T-helper 17 cell (primary cell): ENCODE results near the gene ERCC6. TPM values are rescaled to one million over a fixed set of nuclear protein-coding genes. Genes with fewer than 3 reads are reported as not detected.

Experiments used
- ATAC-seq: fragments of 150-1000 bp; cut with Tn5 transposase; 2 replicates; pipeline ENCODE4 v1.10.0; 2021; ENCODE audit warnings: mild to moderate bottlenecking, moderate library complexity
- DNase-seq, 3 donors: peaks; one replicate each; pipeline versions ENCODE4 v3.0.0 to v3.0.0-alpha.2; 2020 to 2021
- H3K9me3 ChIP-seq: one replicate; pipeline ENCODE4 v1.7.0; 2013; ENCODE audit warnings: low read length, mild to moderate bottlenecking; ENCODE audit not compliant: control insufficient read depth, poor library complexity, severe bottlenecking
- H3K27ac Mint-ChIP-seq: one replicate; pipeline ENCODE4 v1.8.0; 2022; ENCODE audit warnings: mild to moderate bottlenecking, moderate library complexity, mixed read lengths
- H3K27me3 Mint-ChIP-seq: one replicate; pipeline ENCODE4 v1.8.0; 2022; ENCODE audit warnings: mixed read lengths
- H3K36me3 Mint-ChIP-seq: one replicate; pipeline ENCODE4 v1.8.0; 2022; ENCODE audit warnings: low read depth, mixed read lengths
- H3K4me1 Mint-ChIP-seq: one replicate; pipeline ENCODE4 v1.8.0; 2022; ENCODE audit warnings: mild to moderate bottlenecking, mixed read lengths
- H3K4me3 Mint-ChIP-seq: one replicate; pipeline ENCODE4 v1.8.0; 2022; ENCODE audit warnings: mild to moderate bottlenecking, moderate library complexity, mixed read lengths
- total RNA-seq, 4 donors: library from RNA in 2 of 4; stranded (reverse) in 2 of 4; gene quantifications; one replicate each; pipeline ENCODE4 v1.2.3 and lab custom pipeline; 2022 to 2026

The ERCC6 gene
- total RNA-seq, 2 donors from 2014 or later, result 29.2 to 38.5 TPM

DNA sequence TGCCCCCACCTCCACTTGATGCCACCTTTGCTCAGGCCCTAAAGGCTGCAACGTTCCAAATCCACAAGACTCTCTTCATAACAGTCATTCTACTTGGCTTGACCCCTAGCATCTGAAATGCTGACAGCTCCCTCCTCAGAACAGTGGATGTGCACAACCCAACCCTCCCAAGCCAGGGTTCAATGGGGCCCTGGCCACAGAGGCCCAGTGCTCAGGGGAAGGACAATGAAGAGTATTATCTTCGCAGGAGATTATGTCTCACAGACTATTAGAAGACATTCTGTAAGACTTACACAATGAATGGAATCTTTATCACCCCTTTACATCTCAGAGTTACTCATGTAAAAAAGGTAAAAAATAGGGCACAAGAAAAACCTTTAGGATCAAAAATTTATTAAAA is 20.4 kb downstream of the ERCC6 start:
- H3K4me3 Mint-ChIP-seq, result no peak overlapping the region
- DNase-seq (no peak), ATAC-seq (no peak)
- H3K9me3 ChIP-seq, result no peaks in the 10 kb centered on the region
- H3K36me3 Mint-ChIP-seq, result peaks cover 2% of the 10 kb centered on the region
- H3K4me1 Mint-ChIP-seq, result peaks cover 4% of the 10 kb centered on the region
- no peaks in the 10 kb centered on the region for H3K27me3 Mint-ChIP-seq
- no peak overlapping the region for H3K27ac Mint-ChIP-seq

DNA sequence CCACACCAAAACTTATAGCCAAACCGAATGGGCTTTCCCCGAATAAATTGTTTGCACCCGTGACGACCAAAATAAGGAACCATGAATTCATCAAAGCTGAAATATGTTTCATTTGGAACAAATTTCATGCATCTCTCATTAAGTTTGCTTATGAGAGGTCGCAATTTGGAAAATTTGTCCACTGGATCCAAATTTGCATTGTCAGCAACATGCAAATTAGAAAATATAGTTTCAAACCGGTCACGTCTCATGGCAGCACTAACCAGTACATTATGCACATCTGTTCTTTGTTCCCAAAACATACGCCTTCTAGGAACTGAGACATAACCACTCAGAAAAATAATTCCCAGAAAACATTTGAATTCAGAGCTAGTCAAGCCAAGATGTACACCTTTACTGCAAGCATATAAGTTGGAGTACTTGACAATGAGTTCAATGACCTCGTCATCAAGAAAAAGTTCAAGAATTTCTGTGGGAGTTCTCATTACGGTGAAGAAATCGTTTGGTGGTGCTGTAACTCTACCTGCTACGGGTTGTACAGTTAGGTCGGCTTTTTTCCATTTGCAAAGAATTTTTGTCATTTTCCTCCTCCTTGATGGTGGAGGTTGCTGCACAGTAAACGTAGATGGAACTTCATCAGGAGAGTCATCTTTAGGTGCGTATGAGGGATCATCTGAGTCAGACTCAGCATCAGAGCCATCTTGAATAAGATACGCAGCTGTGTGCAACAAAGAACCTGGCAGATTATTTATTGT is 22.5 kb downstream of the ERCC6 start:
- ATAC-seq (no peak), DNase-seq (no peak)
- H3K9me3 ChIP-seq, result no peaks in the 10 kb centered on the region
- no peaks in the 10 kb centered on the region for H3K27me3 Mint-ChIP-seq
- H3K27ac Mint-ChIP-seq, result no peak overlapping the region
- H3K36me3 Mint-ChIP-seq, result peaks cover 2% of the 10 kb centered on the region
- peaks cover 7% of the 10 kb centered on the region for H3K4me1 Mint-ChIP-seq
- H3K4me3 Mint-ChIP-seq, result no peak overlapping the region

DNA sequence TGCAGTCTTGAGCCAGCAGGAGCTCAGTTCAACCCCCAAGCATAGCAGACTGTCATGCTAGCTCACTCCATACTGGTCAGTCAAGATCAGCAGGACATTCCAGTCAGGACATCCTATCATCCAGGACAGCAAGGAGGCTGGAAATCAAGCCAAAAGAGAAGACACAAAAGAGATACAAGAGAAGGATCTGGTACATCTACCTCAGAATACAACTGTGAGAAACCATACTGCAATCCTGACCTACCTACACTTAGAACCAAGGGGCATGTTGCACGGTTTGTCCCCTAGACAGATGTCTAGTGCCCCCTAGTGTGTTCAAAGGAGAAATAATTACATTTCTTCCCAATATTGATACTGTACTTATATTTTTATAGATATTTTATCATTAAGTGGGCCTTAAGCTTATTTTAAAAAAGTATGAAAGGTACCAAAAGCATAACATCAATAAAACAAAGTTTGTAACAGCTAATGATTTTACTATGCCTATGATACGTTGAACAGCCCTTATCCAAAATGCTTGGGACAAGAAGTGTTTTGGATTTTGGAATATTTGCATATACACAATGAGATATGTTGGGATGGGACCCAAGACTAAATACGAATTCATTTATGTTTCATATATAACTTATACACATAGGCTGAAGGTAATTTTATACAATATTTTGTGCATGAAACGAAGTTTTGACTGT is 26.7 kb downstream of the ERCC6 start:
- Mint-ChIP-seq H3K4me3 (no peak overlapping the region), H3K27ac (no peak overlapping the region), H3K27me3 (peaks cover 7% of the 10 kb centered on the region), H3K4me1 (peaks cover 18% of the 10 kb centered on the region), H3K36me3 (peaks cover 5% of the 10 kb centered on the region)
- peak; percentile 59 for ATAC-seq
- no peak for DNase-seq
- no peaks in the 10 kb centered on the region for H3K9me3 ChIP-seq

DNA sequence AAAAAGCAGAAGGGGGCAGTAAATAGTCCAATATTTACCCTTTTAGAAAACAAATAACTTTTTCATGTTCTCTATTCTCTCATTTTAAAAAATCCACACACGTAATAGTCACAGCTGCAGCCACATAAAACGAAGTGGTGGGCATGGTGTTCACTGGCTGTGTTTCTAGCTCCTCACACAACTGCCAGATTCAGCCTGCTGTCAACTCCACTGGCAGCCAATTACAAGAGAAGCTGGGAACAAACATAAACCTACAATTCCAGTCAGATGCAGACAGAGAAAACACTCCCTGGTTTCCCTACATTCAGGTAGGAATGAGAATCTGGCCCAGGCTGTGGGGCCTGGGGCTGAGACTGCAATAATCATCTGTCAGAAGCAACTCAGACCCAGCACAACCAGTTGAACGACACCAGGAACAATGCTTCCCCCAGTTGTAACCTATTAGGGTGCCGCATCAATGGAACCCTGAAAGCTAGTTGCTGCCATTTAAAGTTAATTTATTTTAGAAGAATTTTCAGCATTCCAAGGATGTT is 29.1 kb downstream of the ERCC6 start:
- no peak for DNase-seq
- H3K27ac Mint-ChIP-seq, result no peak overlapping the region
- H3K27me3 Mint-ChIP-seq, result peaks cover 7% of the 10 kb centered on the region
- H3K4me3 Mint-ChIP-seq, result no peak overlapping the region
- no peaks in the 10 kb centered on the region for H3K9me3 ChIP-seq
- ATAC-seq, result no peak
- H3K4me1 Mint-ChIP-seq, result peaks cover 21% of the 10 kb centered on the region
- H3K36me3 Mint-ChIP-seq, result peaks cover 3% of the 10 kb centered on the region

DNA sequence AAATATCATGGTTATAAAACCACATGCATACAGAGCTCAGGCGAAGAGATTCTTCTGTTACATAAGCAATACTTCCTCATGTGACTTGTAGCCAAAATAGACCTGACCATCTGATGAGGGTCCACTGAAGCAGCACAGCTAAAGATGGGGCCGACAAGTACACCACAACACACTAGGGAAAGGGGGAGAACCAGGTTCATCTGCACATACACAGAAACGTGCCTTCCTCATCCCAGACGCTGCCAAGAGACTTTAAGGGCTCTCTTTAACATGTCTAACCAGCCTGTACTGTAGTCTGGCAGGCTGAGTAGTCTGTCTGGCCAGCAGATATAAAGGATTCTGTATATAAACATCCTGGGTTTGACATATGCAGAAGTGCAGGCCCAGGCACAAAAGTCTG is 30.3 kb downstream of the ERCC6 start:
- ATAC-seq (peak; percentile 6), DNase-seq (no peak)
- Mint-ChIP-seq H3K36me3 (peaks cover 3% of the 10 kb centered on the region), H3K4me3 (peak overlapping the region; percentile 47), H3K27me3 (peaks cover 7% of the 10 kb centered on the region), H3K27ac (no peak overlapping the region), H3K4me1 (peaks cover 21% of the 10 kb centered on the region)
- no peaks in the 10 kb centered on the region for H3K9me3 ChIP-seq

DNA sequence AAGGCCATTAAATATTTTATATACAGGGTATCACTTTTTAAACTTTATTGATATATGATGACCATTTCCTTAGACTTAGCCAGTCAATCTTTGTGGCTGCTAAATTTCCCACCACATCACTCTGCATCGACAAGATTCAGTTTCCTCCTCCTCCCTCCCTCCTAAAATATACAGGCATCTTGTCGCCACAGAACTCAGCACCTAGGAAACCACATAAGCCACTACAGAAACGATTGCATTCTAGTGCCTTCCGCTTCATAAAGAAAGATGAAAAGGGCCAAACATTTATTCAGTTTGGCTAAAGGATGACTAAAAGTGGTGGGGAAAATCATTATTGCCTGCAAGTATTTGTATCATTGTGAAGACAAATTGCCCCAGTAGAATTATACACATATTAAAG is 30.7 kb downstream of the ERCC6 start:
- Mint-ChIP-seq H3K27ac (no peak overlapping the region), H3K4me1 (peaks cover 21% of the 10 kb centered on the region), H3K27me3 (peaks cover 7% of the 10 kb centered on the region), H3K36me3 (peaks cover 3% of the 10 kb centered on the region), H3K4me3 (peak overlapping the region; percentile 47)
- no peaks in the 10 kb centered on the region for H3K9me3 ChIP-seq
- ATAC-seq (peak; percentile 93), DNase-seq (peak in 1 of 3 donors; percentile 6)

DNA sequence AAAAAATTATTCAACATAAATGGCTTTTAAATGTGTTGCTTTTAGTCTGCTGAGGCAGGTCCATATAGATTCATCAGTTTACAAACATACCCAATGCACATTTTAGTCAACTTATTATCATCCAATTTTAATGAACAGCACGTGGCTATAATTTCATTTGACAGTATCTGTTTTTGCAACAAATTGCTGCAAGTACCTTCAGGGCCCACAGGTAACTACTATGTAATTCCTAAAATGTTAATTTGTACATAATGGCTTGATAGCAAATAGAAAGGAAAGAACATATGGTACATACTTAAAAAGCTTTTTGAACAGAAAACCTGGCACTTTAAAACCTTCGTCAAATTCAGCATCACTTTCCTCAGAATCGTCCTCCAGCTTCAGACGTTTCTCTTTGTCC is 33.3 kb downstream of the ERCC6 start:
- no peak for ATAC-seq
- Mint-ChIP-seq H3K27me3 (peaks cover 6% of the 10 kb centered on the region), H3K4me1 (peaks cover 18% of the 10 kb centered on the region), H3K27ac (no peak overlapping the region), H3K36me3 (peaks cover 3% of the 10 kb centered on the region), H3K4me3 (no peak overlapping the region)
- H3K9me3 ChIP-seq, result no peaks in the 10 kb centered on the region
- DNase-seq, result no peak

DNA sequence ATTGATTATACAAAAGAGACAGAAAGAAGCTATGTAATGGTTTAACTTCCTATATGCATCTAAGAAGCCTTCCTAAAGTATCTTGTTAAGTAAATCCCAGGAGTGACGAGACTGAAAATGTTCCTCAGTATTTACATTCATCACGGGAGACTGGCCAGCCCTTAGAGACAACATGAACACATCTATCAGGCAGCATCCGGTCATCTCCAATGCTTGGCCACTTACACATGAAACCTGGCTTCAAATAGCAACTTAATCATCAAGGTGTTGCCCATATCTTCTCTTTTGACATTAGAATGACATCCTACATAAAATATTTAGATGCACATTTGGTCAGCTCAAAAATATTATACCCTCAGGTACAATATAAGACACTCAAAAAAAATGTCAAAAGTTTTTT is 33.8 kb downstream of the ERCC6 start:
- ATAC-seq, result no peak
- Mint-ChIP-seq H3K4me3 (no peak overlapping the region), H3K27ac (no peak overlapping the region)

DNA sequence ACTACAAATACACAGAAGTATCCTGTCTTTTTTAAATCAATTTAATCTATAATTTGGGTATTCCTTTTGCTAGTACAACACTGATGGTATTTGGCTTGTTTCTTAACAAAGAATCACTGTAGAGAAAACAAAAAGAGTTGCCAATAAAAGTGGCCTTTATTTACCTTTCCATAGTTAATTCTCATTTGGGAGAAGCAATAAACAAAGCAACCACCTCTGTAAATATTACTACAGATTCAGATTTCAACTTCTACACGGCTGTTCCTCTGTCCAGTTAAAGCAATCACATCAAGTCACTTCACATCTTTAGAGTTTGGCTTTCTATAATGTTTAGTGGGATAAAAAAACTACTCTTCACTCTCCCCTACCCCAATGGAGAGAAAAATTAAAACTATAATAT is 34.4 kb downstream of the ERCC6 start:
- H3K27ac Mint-ChIP-seq, result no peak overlapping the region

More for the DNA sequence above, 33.8 kb downstream of the ERCC6 start:
- peaks cover 18% of the 10 kb centered on the region for H3K4me1 Mint-ChIP-seq
- no peak for DNase-seq
- H3K27me3 Mint-ChIP-seq, result peaks cover 1% of the 10 kb centered on the region
- H3K36me3 Mint-ChIP-seq, result no peaks in the 10 kb centered on the region
- H3K9me3 ChIP-seq, result no peaks in the 10 kb centered on the region

DNA sequence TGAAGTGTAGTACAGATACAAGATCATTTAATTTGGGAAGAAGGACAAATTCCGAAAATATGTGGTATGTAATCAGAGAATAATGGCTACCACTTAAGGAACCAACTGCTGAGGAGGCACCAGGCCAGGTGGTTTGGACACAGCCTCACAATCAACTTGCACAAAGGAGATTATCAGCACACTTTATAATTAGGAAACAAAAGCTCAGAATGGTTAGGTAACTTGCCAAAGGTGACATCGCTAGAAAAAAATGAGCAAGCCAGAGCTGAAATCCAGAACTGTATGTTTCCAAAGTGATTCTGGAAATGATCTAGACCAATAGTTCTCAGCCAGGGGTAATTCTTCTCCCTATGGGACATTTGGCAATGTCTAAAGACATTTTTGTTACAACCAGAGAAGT is 36.6 kb downstream of the ERCC6 start:
- Mint-ChIP-seq H3K4me1 (peaks cover 15% of the 10 kb centered on the region), H3K4me3 (no peak overlapping the region), H3K36me3 (no peaks in the 10 kb centered on the region), H3K27ac (no peak overlapping the region), H3K27me3 (no peaks in the 10 kb centered on the region)
- no peaks in the 10 kb centered on the region for H3K9me3 ChIP-seq
- DNase-seq (no peak), ATAC-seq (no peak)

More for the DNA sequence above, 34.4 kb downstream of the ERCC6 start:
- Mint-ChIP-seq H3K4me3 (no peak overlapping the region), H3K27me3 (no peaks in the 10 kb centered on the region), H3K36me3 (no peaks in the 10 kb centered on the region), H3K4me1 (peaks cover 18% of the 10 kb centered on the region)
- no peak for DNase-seq
- no peak for ATAC-seq
- no peaks in the 10 kb centered on the region for H3K9me3 ChIP-seq

DNA sequence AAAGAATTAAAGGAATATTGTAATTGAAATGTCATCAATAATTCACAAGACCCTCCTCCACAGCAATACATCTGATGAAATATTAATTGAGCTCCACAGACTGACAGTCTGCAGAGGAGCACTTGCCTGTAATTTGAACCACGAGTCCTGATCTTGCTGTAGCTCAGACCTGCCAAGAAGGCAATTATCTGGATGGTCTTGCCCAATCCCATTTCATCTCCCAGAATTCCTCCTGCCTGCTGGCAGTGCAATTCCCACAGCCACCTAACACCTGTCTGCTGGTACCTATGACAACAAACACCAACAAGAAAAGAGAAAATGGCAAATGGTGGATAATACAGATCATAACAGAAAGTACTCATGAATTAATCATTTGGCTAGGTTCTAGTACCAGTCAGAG is 38.5 kb downstream of the ERCC6 start:
- DNase-seq, result no peak
- no peaks in the 10 kb centered on the region for H3K9me3 ChIP-seq
- H3K36me3 Mint-ChIP-seq, result peaks cover 8% of the 10 kb centered on the region
- no peaks in the 10 kb centered on the region for H3K27me3 Mint-ChIP-seq
- ATAC-seq, result no peak
- no peak overlapping the region for H3K4me3 Mint-ChIP-seq
- no peak overlapping the region for H3K27ac Mint-ChIP-seq
- H3K4me1 Mint-ChIP-seq, result peaks cover 19% of the 10 kb centered on the region

DNA sequence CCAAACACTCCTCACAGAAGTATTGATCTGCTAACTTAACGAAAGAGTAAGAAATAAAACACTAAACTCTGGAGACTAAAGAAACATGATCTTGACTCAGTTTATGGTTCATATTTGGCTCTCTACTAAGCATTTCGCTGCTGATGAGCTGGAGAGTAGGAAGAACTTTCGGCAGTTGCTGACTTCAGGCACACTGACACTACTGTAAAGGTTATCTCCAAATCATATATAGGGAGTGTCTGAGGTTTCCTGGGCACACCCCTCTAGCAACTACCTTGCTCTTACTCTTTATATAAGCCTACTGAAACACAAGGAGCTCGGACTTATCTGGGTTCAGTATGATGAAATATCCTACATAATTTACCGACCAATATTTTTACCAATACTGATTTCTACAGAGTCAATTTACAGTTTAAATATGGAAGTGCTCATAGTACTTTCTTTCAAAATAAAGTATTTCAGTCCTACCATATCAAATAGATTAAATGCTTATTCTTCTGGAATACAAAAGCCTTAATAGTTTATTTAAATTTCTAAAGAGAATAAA is 39.5 kb downstream of the ERCC6 start:
- Mint-ChIP-seq H3K4me3 (peak overlapping the region; percentile 68), H3K4me1 (peaks cover 22% of the 10 kb centered on the region), H3K27me3 (no peaks in the 10 kb centered on the region), H3K27ac (no peak overlapping the region), H3K36me3 (peaks cover 10% of the 10 kb centered on the region)
- peak; percentile 58 for ATAC-seq
- no peak for DNase-seq
- no peaks in the 10 kb centered on the region for H3K9me3 ChIP-seq

DNA sequence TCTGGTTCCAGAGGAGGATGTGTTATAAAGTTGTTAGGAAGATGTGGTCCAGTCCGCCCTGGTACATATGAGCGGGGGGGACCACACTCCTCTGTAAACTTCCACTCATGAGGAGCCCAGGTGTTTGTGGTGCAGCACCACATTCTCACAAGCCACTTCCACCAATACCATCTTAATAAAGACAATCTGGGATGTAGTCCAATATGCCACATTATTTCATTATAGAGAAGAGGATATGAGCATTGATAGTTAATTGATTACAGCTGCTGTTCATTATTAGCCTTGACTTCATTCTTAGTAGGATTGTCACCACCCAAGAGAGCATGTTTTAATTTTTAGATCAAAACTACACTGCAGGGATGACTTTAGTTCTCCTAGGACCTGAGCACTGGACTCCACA is 40.5 kb downstream of the ERCC6 start:
- no peak overlapping the region for H3K4me3 Mint-ChIP-seq
- peak overlapping the region; percentile 29 for H3K27ac Mint-ChIP-seq
- no peaks in the 10 kb centered on the region for H3K9me3 ChIP-seq
- peaks cover 22% of the 10 kb centered on the region for H3K4me1 Mint-ChIP-seq
- ATAC-seq (no peak), DNase-seq (no peak)
- H3K36me3 Mint-ChIP-seq, result peaks cover 10% of the 10 kb centered on the region
- no peaks in the 10 kb centered on the region for H3K27me3 Mint-ChIP-seq
